HEK293 (cell line): ENCODE data around the gene FZD7.

Experiments used
- CTCF ChIP-seq: fragments of 450-650 bp; formaldehyde crosslinking; IDR thresholded peaks from 2 replicates; pipeline ENCODE4 v1.5.1; 2016; ENCODE audit warnings: missing biosample characterization, missing genetic modification characterization
- GLI4 ChIP-seq: fragments of 450-650 bp; formaldehyde crosslinking; IDR thresholded peaks from 2 replicates; pipeline ENCODE4 v1.5.1; 2016; ENCODE audit warnings: missing biosample characterization, missing genetic modification characterization
- ZNF140 ChIP-seq: fragments of 450-650 bp; formaldehyde crosslinking; IDR thresholded peaks from 2 replicates; pipeline ENCODE4 v1.5.1; 2016; ENCODE audit warnings: missing biosample characterization, missing genetic modification characterization
- ZNF426 ChIP-seq: fragments of 450-650 bp; formaldehyde crosslinking; IDR thresholded peaks from 2 replicates; pipeline ENCODE4 v1.5.1; 2017; ENCODE audit warnings: missing biosample characterization, missing genetic modification characterization, mild to moderate bottlenecking, inconsistent platforms, moderate library complexity
- TF ChIP-seq, protein P1 (sequence below): fragments of 450-650 bp; formaldehyde crosslinking; IDR thresholded peaks from 2 replicates; pipeline ENCODE4 v1.5.1; 2016; ENCODE audit warnings: missing biosample characterization, missing genetic modification characterization
- TF ChIP-seq, protein P2 (sequence below): fragments of 450-650 bp; formaldehyde crosslinking; optimal IDR thresholded peaks from 2 replicates; pipeline ENCODE3; 2016; ENCODE audit warnings: missing biosample characterization, mild to moderate bottlenecking, missing genetic modification characterization
- TF ChIP-seq, protein P3 (sequence below): fragments of 450-650 bp; formaldehyde crosslinking; IDR thresholded peaks from 2 replicates; pipeline ENCODE4 v1.5.1; 2017; ENCODE audit warnings: missing biosample characterization, mild to moderate bottlenecking, missing genetic modification characterization, moderate library complexity

DNA sequence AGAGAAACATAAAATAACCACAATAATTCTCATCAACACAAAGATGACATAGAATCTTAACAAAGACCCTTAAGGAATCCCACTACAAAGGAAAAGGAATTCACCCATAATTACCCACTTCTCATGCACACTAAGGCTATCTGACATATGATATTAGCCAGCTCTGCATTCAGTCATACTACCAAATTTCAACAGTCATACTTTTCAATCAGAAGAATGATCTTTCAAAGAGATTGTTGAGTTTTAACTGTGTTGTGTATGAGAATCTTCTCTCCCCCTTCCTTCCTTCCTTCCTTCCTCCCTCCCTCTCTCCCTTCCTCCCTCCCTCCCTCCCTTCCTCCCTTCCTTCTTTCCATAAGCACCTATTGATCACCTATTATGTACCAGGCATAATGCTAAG lies 17.0 kb downstream of the FZD7 start:
- TF ChIP-seq CTCF, result no peak
- TF ChIP-seq, protein P1, sequence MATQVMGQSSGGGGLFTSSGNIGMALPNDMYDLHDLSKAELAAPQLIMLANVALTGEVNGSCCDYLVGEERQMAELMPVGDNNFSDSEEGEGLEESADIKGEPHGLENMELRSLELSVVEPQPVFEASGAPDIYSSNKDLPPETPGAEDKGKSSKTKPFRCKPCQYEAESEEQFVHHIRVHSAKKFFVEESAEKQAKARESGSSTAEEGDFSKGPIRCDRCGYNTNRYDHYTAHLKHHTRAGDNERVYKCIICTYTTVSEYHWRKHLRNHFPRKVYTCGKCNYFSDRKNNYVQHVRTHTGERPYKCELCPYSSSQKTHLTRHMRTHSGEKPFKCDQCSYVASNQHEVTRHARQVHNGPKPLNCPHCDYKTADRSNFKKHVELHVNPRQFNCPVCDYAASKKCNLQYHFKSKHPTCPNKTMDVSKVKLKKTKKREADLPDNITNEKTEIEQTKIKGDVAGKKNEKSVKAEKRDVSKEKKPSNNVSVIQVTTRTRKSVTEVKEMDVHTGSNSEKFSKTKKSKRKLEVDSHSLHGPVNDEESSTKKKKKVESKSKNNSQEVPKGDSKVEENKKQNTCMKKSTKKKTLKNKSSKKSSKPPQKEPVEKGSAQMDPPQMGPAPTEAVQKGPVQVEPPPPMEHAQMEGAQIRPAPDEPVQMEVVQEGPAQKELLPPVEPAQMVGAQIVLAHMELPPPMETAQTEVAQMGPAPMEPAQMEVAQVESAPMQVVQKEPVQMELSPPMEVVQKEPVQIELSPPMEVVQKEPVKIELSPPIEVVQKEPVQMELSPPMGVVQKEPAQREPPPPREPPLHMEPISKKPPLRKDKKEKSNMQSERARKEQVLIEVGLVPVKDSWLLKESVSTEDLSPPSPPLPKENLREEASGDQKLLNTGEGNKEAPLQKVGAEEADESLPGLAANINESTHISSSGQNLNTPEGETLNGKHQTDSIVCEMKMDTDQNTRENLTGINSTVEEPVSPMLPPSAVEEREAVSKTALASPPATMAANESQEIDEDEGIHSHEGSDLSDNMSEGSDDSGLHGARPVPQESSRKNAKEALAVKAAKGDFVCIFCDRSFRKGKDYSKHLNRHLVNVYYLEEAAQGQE (tag by site-specific recombination), result no peak
- TF ChIP-seq ZNF426 (tag by site-specific recombination), result no peak
- TF ChIP-seq, protein P2, sequence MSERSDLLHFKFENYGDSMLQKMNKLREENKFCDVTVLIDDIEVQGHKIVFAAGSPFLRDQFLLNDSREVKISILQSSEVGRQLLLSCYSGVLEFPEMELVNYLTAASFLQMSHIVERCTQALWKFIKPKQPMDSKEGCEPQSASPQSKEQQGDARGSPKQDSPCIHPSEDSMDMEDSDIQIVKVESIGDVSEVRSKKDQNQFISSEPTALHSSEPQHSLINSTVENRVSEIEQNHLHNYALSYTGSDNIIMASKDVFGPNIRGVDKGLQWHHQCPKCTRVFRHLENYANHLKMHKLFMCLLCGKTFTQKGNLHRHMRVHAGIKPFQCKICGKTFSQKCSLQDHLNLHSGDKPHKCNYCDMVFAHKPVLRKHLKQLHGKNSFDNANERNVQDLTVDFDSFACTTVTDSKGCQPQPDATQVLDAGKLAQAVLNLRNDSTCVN (tag by site-specific recombination), result no peak
- TF ChIP-seq GLI4 (tag by site-specific recombination), result no peak
- TF ChIP-seq, protein P3, sequence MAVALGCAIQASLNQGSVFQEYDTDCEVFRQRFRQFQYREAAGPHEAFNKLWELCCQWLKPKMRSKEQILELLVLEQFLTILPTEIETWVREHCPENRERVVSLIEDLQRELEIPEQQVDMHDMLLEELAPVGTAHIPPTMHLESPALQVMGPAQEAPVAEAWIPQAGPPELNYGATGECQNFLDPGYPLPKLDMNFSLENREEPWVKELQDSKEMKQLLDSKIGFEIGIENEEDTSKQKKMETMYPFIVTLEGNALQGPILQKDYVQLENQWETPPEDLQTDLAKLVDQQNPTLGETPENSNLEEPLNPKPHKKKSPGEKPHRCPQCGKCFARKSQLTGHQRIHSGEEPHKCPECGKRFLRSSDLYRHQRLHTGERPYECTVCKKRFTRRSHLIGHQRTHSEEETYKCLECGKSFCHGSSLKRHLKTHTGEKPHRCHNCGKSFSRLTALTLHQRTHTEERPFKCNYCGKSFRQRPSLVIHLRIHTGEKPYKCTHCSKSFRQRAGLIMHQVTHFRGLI (tag by site-specific recombination), result no peak
- TF ChIP-seq ZNF140 (tag by site-specific recombination), result no peak
